Stomach (tissue), 4 donors: ENCODE results near the gene UNC79.

Experiments used
- EP300 ChIP-seq: sonication (generic); formaldehyde crosslinking; IDR thresholded peaks from one replicate; pipeline ENCODE4 v1.6.1; 2017; ENCODE audit warnings: antibody characterized with exemption
- POLR2AphosphoS5 ChIP-seq, 3 donors: sonication (generic); formaldehyde crosslinking; IDR thresholded peaks; one replicate each; pipeline ENCODE4 v1.6.1; 2016; ENCODE audit warnings: antibody characterized with exemption in 3 of 3

DNA sequence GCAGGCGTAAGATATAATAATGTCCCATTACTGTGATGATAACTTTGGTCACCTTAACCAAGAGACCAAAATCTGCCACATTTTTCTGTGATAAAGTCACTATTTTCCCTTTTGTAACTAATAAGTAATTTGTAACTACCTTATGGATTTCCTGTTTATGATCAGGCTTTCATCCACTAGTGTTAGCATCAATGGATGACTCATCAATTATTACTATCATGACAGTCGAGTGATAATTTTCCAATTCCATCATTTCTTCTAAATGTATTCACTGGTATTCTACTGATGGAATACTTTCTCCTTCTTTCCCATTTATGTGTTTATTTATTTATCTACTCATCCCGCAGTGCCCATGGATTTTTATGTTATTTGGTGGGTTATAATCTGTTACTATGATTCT, 148.4 kb downstream of the UNC79 start:
- TF ChIP-seq POLR2AphosphoS5 (IDR thresholded peaks at IDR 0.05) (no peak), EP300 (no peak)
